Cardiac fibroblast (primary cell): ENCODE measurements around the gene PORCN.
A peak's percentile ranks its signal among the peaks of the same experiment; 100 is the strongest.

Experiments
- DNase-seq, 2 donors: peaks; one replicate each; pipeline versions ENCODE4 v3.0.0 to v3.0.0-alpha.2; 2010; ENCODE audit warnings: low read depth in 2 of 2
- H3K4me3 ChIP-seq, 2 donors: replicated peaks in 1 of 2; 1 replicate in 1 of 2; 2 replicates in 1 of 2; pipeline ENCODE4 v1.5.1; 2011; ENCODE audit warnings: low read depth in 2 of 2, low read length in 2 of 2, mild to moderate bottlenecking in 2 of 2, moderate library complexity in 1 of 2
- CTCF ChIP-seq: IDR thresholded peaks from one replicate; pipeline ENCODE4 v1.5.1; 2011; ENCODE audit warnings: low read depth, mild to moderate bottlenecking, low read length, inconsistent platforms

Gene PORCN

GRCh38 chrX:48507246-48507645 lies 1.5 kb upstream of the PORCN start:
- TF ChIP-seq CTCF = no peak
- no peak overlapping the region for H3K4me3 ChIP-seq
- no peak for DNase-seq

GRCh38 chrX:48509245-48509590 lies 426 bp downstream of the PORCN start:
- peak overlapping the region; percentile 77 to 80 for H3K4me3 ChIP-seq
- TF ChIP-seq CTCF = no peak
- no peak for DNase-seq

- peak overlapping the region; percentile 77 to 80 for H3K4me3 ChIP-seq
- TF ChIP-seq CTCF = no peak
- no peak for DNase-seq
These were observed 827 bp downstream of the PORCN start for GRCh38 chrX:48509619-48510018.

- TF ChIP-seq CTCF = peak; percentile 43
- peak; percentile 14 to 22 for DNase-seq
- H3K4me3 ChIP-seq = no peak overlapping the region
These were observed 2.8 kb downstream of the PORCN start for GRCh38 chrX:48511560-48511959.

- H3K4me3 ChIP-seq = no peak overlapping the region
- DNase-seq = no peak
- no peak for TF ChIP-seq CTCF
These were observed 3.7 kb downstream of the PORCN start for GRCh38 chrX:48512371-48512935.

- DNase-seq = no peak
- TF ChIP-seq CTCF = no peak
- no peak overlapping the region for H3K4me3 ChIP-seq
These were observed 4.9 kb downstream of the PORCN start for GRCh38 chrX:48513670-48514069.

- DNase-seq = no peak
- H3K4me3 ChIP-seq = no peak overlapping the region
- TF ChIP-seq CTCF = no peak
These were observed 5.5 kb downstream of the PORCN start for GRCh38 chrX:48514126-48514806.
